ENCODE results near the gene FRMPD3.
"Not testable (repeated sequence)": the region's sequence is repeated elsewhere in the genome, so short reads cannot be mapped to it uniquely, and the experiment has no call there.

FRMPD3 gene

GRCh38 chrX:107471420-107471819 lies 22.0 kb downstream of the FRMPD3 start:
- not testable (repeated sequence) for H3K27me3 ChIP-seq (ENCODE audit: control insufficient read depth, insufficient read depth, low read length); DNase-seq (ENCODE audit: low read depth, low spot score); H3K27ac ChIP-seq (ENCODE audit: low read length); H3K36me3 ChIP-seq (ENCODE audit: control insufficient read depth, insufficient read depth, low read length); H3K4me1 ChIP-seq (ENCODE audit: control insufficient read depth, insufficient read depth, low read length); H3K9me3 ChIP-seq (ENCODE audit: control insufficient read depth, insufficient read depth, low read length); H3K4me3 ChIP-seq (ENCODE audit: low read length)
- no CpG with 5 or more reads among the region's 4 CpGs for WGBS (ENCODE audit: insufficient coverage, insufficient read length)

- Histone ChIP-seq H3K36me3 (ENCODE audit: control insufficient read depth, insufficient read depth, low read length) (no peaks in the 10 kb centered on the region), H3K27ac (ENCODE audit: low read length) (no peak overlapping the region), H3K27me3 (ENCODE audit: control insufficient read depth, insufficient read depth, low read length) (no peaks in the 10 kb centered on the region), H3K9me3 (ENCODE audit: control insufficient read depth, insufficient read depth, low read length) (no peaks in the 10 kb centered on the region), H3K4me1 (ENCODE audit: control insufficient read depth, insufficient read depth, low read length) (no peaks in the 10 kb centered on the region), H3K4me3 (ENCODE audit: low read length) (no peak overlapping the region)
- DNase-seq (ENCODE audit: low read depth, low spot score) = no peak
- no CpG with 5 or more reads among the region's 4 CpGs for WGBS (ENCODE audit: insufficient coverage, insufficient read length)
Measured at GRCh38 chrX:107477406-107477805, 28.0 kb downstream of the FRMPD3 start.

- H3K36me3 ChIP-seq (ENCODE audit: control insufficient read depth, insufficient read depth, low read length) = no peaks in the 10 kb centered on the region
- no peak for DNase-seq (ENCODE audit: low read depth, low spot score)
- no CpG with 5 or more reads among the region's 5 CpGs for WGBS (ENCODE audit: insufficient coverage, insufficient read length)
- no peaks in the 10 kb centered on the region for H3K9me3 ChIP-seq (ENCODE audit: control insufficient read depth, insufficient read depth, low read length)
- H3K4me3 ChIP-seq (ENCODE audit: low read length) = no peak overlapping the region
- peaks cover 1% of the 10 kb centered on the region; the same call in 1 of the 2 replicates for H3K4me1 ChIP-seq (ENCODE audit: control insufficient read depth, insufficient read depth, low read length)
- H3K27me3 ChIP-seq (ENCODE audit: control insufficient read depth, insufficient read depth, low read length) = no peaks in the 10 kb centered on the region
- no peak overlapping the region for H3K27ac ChIP-seq (ENCODE audit: low read length)
Measured at GRCh38 chrX:107480272-107480671, 30.8 kb downstream of the FRMPD3 start.

- Histone ChIP-seq H3K9me3 (ENCODE audit: control insufficient read depth, insufficient read depth, low read length) (no peaks in the 10 kb centered on the region), H3K4me3 (ENCODE audit: low read length) (no peak overlapping the region), H3K36me3 (ENCODE audit: control insufficient read depth, insufficient read depth, low read length) (no peaks in the 10 kb centered on the region), H3K4me1 (ENCODE audit: control insufficient read depth, insufficient read depth, low read length) (peaks cover 1% of the 10 kb centered on the region; the same call in 1 of the 2 replicates), H3K27me3 (ENCODE audit: control insufficient read depth, insufficient read depth, low read length) (no peaks in the 10 kb centered on the region), H3K27ac (ENCODE audit: low read length) (no peak overlapping the region)
- no CpG with 5 or more reads among the region's 3 CpGs for WGBS (ENCODE audit: insufficient coverage, insufficient read length)
- no peak for DNase-seq (ENCODE audit: low read depth, low spot score)
Measured at GRCh38 chrX:107482046-107482445, 32.6 kb downstream of the FRMPD3 start.

GRCh38 chrX:107484002-107484726 lies 34.7 kb downstream of the FRMPD3 start:
- whole genome bisulfite sequencing (ENCODE audit: insufficient coverage, insufficient read length) = no CpG with 5 or more reads among the region's 8 CpGs
- H3K4me1 ChIP-seq (ENCODE audit: control insufficient read depth, insufficient read depth, low read length) = peaks cover 1% of the 10 kb centered on the region; the same call in 1 of the 2 replicates

GRCh38 chrX:107485013-107485412 lies 35.6 kb downstream of the FRMPD3 start:
- Histone ChIP-seq H3K9me3 (ENCODE audit: control insufficient read depth, insufficient read depth, low read length) (no peaks in the 10 kb centered on the region), H3K4me1 (ENCODE audit: control insufficient read depth, insufficient read depth, low read length) (peaks cover 1% of the 10 kb centered on the region; the same call in 1 of the 2 replicates), H3K4me3 (ENCODE audit: low read length) (no peak overlapping the region), H3K27ac (ENCODE audit: low read length) (no peak overlapping the region), H3K36me3 (ENCODE audit: control insufficient read depth, insufficient read depth, low read length) (no peaks in the 10 kb centered on the region), H3K27me3 (ENCODE audit: control insufficient read depth, insufficient read depth, low read length) (no peaks in the 10 kb centered on the region)
- WGBS (ENCODE audit: insufficient coverage, insufficient read length) = no CpG with 5 or more reads among the region's 6 CpGs
- DNase-seq (ENCODE audit: low read depth, low spot score) = no peak

More at GRCh38 chrX:107484002-107484726, 34.7 kb downstream of the FRMPD3 start:
- no peak overlapping the region for H3K4me3 ChIP-seq (ENCODE audit: low read length)
- H3K27ac ChIP-seq (ENCODE audit: low read length) = no peak overlapping the region
- no peaks in the 10 kb centered on the region for H3K9me3 ChIP-seq (ENCODE audit: control insufficient read depth, insufficient read depth, low read length)
- H3K36me3 ChIP-seq (ENCODE audit: control insufficient read depth, insufficient read depth, low read length) = no peaks in the 10 kb centered on the region
- DNase-seq (ENCODE audit: low read depth, low spot score) = no peak
- no peaks in the 10 kb centered on the region for H3K27me3 ChIP-seq (ENCODE audit: control insufficient read depth, insufficient read depth, low read length)

- no peak overlapping the region for H3K27ac ChIP-seq (ENCODE audit: low read length)
- H3K9me3 ChIP-seq (ENCODE audit: control insufficient read depth, insufficient read depth, low read length) = no peaks in the 10 kb centered on the region
- no CpG with 5 or more reads among the region's 2 CpGs for WGBS (ENCODE audit: insufficient coverage, insufficient read length)
- H3K4me1 ChIP-seq (ENCODE audit: control insufficient read depth, insufficient read depth, low read length) = no peaks in the 10 kb centered on the region
- H3K36me3 ChIP-seq (ENCODE audit: control insufficient read depth, insufficient read depth, low read length) = no peaks in the 10 kb centered on the region
- H3K4me3 ChIP-seq (ENCODE audit: low read length) = no peak overlapping the region
- no peaks in the 10 kb centered on the region for H3K27me3 ChIP-seq (ENCODE audit: control insufficient read depth, insufficient read depth, low read length)
- DNase-seq (ENCODE audit: low read depth, low spot score) = no peak
Measured at GRCh38 chrX:107493141-107493540, 43.7 kb downstream of the FRMPD3 start.

GRCh38 chrX:107496786-107497185 lies 47.3 kb downstream of the FRMPD3 start:
- Histone ChIP-seq H3K9me3 (ENCODE audit: control insufficient read depth, insufficient read depth, low read length) (no peaks in the 10 kb centered on the region), H3K4me3 (ENCODE audit: low read length) (no peak overlapping the region), H3K4me1 (ENCODE audit: control insufficient read depth, insufficient read depth, low read length) (no peaks in the 10 kb centered on the region), H3K36me3 (ENCODE audit: control insufficient read depth, insufficient read depth, low read length) (no peaks in the 10 kb centered on the region), H3K27ac (ENCODE audit: low read length) (no peak overlapping the region), H3K27me3 (ENCODE audit: control insufficient read depth, insufficient read depth, low read length) (no peaks in the 10 kb centered on the region)
- DNase-seq (ENCODE audit: low read depth, low spot score) = no peak
- WGBS (ENCODE audit: insufficient coverage, insufficient read length) = no CpG with 5 or more reads among the region's 3 CpGs
